Pericardium fibroblast (primary cell): ENCODE data around the gene MARCHF3. TPM values are rescaled to one million over a fixed set of nuclear protein-coding genes. Genes with fewer than 3 reads are reported as not detected.

Experiments used
- total RNA-seq: library from RNA; depleted of rRNA; stranded (reverse); fragments of >200 nt; gene quantifications from 2 replicates; pipeline ENCODE4 v1.2.3, GENCODE V29; 2015

Gene MARCHF3, protein sequence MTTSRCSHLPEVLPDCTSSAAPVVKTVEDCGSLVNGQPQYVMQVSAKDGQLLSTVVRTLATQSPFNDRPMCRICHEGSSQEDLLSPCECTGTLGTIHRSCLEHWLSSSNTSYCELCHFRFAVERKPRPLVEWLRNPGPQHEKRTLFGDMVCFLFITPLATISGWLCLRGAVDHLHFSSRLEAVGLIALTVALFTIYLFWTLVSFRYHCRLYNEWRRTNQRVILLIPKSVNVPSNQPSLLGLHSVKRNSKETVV
- total RNA-seq, result 3.5 and 10.9 TPM in 2 replicates

DNA sequence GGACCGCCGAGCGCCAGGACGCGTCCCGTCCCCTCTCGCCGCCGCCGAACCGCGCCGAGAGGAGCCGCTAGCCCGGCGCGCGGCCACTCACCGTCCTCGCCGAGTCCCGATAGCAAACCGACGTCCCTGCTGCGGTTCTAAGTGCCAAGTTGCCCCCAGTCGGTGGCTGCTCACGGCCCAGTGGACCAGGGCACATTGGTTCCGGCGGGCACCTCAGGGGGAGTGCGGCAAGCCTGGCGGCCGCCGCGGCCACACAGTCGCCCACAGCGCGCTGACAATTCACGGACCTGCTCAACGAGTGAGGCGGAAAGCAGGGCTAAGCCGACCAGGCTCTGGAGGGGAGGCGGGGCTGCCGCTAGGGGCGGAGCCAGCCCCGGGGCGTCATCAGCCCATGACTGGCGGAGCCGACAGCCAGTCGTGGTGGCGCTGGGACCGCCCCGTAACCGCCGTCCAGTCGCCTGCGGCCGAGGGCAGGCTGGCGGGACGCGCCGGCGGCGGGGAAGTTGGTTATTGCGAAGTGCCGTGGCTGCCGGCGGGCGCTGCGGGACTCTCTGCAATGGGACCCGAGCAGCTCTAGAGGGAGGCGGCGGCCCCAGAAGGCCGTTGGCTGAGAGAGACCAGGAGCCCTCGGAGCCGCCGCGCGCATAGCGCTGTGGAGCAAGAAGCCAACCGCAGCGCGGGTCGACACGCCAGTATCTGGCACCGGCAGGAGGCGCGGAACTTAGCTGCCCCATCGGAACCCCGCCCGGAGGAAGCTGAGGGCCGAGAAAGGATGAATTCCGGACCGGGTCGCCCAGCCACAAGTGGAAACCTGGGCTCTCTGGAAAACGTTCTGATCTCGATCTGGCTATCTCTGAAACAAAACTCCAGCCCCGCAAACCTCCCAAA, at the start of gene MARCHF3:
Gene MARCHF3, minus strand, starts transcription at position 300 of the 888 bp plus-strand sequence. CDS start 112,387 bp downstream, outside the sequence.

DNA sequence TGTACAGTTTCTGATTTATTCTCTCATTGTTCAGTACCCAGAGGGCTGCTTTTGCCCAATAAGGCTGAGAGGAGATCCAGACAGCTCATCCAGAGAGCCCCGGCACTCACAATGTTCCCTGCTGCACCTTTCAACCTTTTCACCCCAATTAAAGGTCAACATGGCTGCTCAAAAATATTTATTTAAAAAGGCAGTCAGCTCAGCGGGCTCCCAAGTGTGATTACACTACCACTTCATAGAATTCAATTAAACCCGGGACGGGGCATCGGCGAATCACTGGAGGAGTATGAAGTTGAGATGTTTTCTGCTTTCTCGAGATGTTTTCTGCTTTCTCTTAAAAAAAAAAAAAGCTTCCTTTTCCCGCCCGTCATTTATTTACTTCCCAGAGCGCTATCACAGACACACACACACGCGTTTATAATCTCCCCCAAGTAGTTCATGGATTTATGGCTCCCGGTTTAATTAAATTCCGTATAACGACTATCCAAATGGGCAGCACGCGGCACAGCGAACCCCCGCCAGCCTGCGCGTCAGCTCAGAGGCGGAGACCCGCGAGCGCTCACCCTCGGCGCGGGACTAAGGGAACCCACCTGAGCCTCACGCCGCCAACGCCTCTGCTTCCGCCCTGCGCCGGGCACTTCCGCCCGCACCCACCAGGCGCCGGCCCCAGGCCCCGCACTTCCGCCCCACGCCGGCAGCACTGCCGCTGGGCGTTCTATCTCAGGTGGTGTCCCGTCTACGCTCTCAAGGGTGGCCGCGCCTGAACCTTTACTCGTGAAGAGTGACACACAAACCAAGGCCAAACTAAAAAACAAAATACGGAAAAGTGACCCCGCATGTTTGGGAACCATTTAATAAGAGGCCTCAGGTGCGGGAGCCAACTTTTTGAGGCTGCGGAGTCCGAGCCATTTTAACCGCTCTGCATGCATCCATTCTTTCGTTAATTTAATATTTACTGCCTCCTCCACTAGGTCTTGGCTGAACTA, 42.8 kb upstream of the MARCHF3 start, which contains the start of gene C5orf63:
Gene C5orf63, minus strand, starts transcription at position 642 of the 986 bp plus-strand sequence. CDS start 14,507 bp downstream, outside the sequence.

Other genes with a start within 250 kb of the MARCHF3 start
- 0.77 and 1.4 TPM in 2 replicates for gene C5orf63, start 42.9 kb upstream of the MARCHF3 start, total RNA-seq